Glutamatergic neuron (in vitro differentiated cells): ENCODE results near the gene TSFM. TPM values are rescaled to one million over a fixed set of nuclear protein-coding genes. Genes with fewer than 3 reads are reported as not detected.
A peak's percentile ranks its signal among the peaks of the same experiment; 100 is the strongest.
"Not testable (repeated sequence)": the region's sequence is repeated elsewhere in the genome, so short reads cannot be mapped to it uniquely, and the experiment has no call there.

Source experiments
- DNase-seq: peaks from one replicate; pipeline ENCODE4 v3.0.0; 2022
- H3K27ac Mint-ChIP-seq: one replicate; pipeline ENCODE4 v1.8.0; 2020; ENCODE audit warnings: mild to moderate bottlenecking, mixed read lengths, inconsistent platforms; ENCODE audit not compliant: unreplicated experiment
- H3K27me3 Mint-ChIP-seq: one replicate; pipeline ENCODE4 v1.8.0; 2020; ENCODE audit warnings: mild to moderate bottlenecking, moderate library complexity, mixed read lengths, inconsistent platforms; ENCODE audit not compliant: unreplicated experiment
- H3K36me3 Mint-ChIP-seq: one replicate; pipeline ENCODE4 v1.8.0; 2020; ENCODE audit warnings: mild to moderate bottlenecking, mixed read lengths, inconsistent platforms; ENCODE audit not compliant: unreplicated experiment
- H3K4me1 Mint-ChIP-seq: one replicate; pipeline ENCODE4 v1.8.0; 2020; ENCODE audit warnings: mild to moderate bottlenecking, low read depth, mixed read lengths, inconsistent platforms; ENCODE audit not compliant: unreplicated experiment
- H3K4me3 Mint-ChIP-seq: one replicate; pipeline ENCODE4 v1.8.0; 2020; ENCODE audit warnings: mild to moderate bottlenecking, mixed read lengths, inconsistent platforms; ENCODE audit not compliant: unreplicated experiment
- H3K9me3 Mint-ChIP-seq: one replicate; pipeline ENCODE4 v1.8.0; 2020; ENCODE audit warnings: mild to moderate bottlenecking, moderate library complexity, mixed read lengths, inconsistent platforms; ENCODE audit not compliant: unreplicated experiment
- CTCF ChIP-seq: fragments of 200-600 bp; sonication (generic); IDR thresholded peaks from one replicate; pipeline ENCODE4 v1.5.0; 2021; ENCODE audit not compliant: partially characterized antibody, unreplicated experiment
- total RNA-seq: library from RNA; stranded (reverse); fragmentation: NEBNext Ultra II Directional; extraction: Animal tissue kit (Norgen Biotek cat#: 25700); gene quantifications from one replicate; pipeline ENCODE4 v1.2.1, GENCODE V29; 2021; ENCODE audit not compliant: unreplicated experiment

Gene TSFM
- total RNA-seq, 1 donor from 2014 or later: 35.7 TPM

DNA sequence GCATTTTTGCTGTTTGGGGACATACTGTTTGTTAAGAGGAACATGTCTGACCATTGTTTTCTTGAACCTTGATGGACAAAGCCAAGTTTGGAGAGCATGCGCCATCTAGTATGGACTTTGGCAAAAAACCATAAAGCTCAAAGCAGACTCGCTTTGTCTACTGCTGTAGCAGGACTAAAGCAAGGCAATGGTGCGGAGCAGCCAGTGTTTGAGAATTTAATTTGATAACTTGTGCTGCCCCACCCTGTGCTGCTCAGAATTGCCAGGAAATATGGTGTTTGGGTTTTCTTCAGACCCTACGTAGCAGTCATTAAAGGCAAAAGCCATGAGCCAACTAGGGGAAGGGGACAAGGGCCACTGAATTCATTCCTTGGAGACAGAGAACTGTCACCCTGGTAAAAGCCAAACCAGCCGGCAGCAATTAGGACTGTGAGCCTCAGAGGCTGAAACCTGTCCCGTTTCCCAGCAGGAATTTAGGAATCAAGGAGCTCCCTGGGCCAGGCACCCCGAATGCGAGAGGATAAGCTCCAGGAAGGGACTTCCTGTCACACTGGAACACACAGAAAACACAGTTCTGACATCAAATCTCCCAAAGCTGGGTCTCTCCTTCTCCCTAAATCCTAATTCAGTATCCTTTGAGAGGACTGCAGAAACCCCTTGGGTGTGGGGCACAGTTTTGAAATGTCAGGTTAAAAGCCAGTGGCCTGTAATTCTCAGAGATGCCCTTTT, 34.8 kb downstream of the TSFM start:
- no peak overlapping the region for H3K4me3 Mint-ChIP-seq
- H3K36me3 Mint-ChIP-seq: no peaks in the 10 kb centered on the region
- peak overlapping the region; percentile 88 for H3K27ac Mint-ChIP-seq
- H3K4me1 Mint-ChIP-seq: peaks cover 25% of the 10 kb centered on the region
- peaks cover 8% of the 10 kb centered on the region for H3K9me3 Mint-ChIP-seq
- H3K27me3 Mint-ChIP-seq: peaks cover 10% of the 10 kb centered on the region
- DNase-seq: no peak
- no peak for TF ChIP-seq CTCF

DNA sequence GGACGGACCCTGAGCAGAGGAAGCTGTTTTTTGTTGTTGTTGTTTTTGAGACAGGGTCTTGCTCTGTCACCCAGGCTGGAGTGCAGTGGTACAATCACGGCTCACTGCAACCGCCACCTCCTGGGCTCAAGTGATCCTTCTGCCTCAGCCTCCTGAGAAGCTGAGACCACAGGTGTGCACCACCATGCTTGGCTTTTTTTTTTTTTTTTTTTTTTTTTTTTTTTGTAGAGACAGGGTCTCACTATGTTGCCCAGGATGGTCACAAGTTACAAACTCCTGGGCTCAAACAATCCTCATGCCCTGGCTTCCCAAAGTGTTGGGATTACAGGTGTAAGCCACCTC, 35.4 kb downstream of the TSFM start:
- H3K27ac Mint-ChIP-seq: peak overlapping the region; percentile 88
- not testable (repeated sequence) for H3K9me3 Mint-ChIP-seq, H3K27me3 Mint-ChIP-seq, H3K4me3 Mint-ChIP-seq, H3K36me3 Mint-ChIP-seq, DNase-seq
- H3K4me1 Mint-ChIP-seq: peaks cover 25% of the 10 kb centered on the region

GRCh38 chr12:57820119-57820518, 37.5 kb downstream of the TSFM start:
- Mint-ChIP-seq H3K9me3 (peaks cover 18% of the 10 kb centered on the region), H3K4me1 (peaks cover 25% of the 10 kb centered on the region), H3K27me3 (peaks cover 11% of the 10 kb centered on the region)
- H3K4me3 Mint-ChIP-seq, H3K36me3 Mint-ChIP-seq, DNase-seq, H3K27ac Mint-ChIP-seq: not testable (repeated sequence)

- H3K4me1 Mint-ChIP-seq: peaks cover 27% of the 10 kb centered on the region
- peaks cover 20% of the 10 kb centered on the region for H3K9me3 Mint-ChIP-seq
- H3K27ac Mint-ChIP-seq, H3K4me3 Mint-ChIP-seq, DNase-seq, H3K36me3 Mint-ChIP-seq: not testable (repeated sequence)
- peaks cover 15% of the 10 kb centered on the region for H3K27me3 Mint-ChIP-seq
These were observed 38.4 kb downstream of the TSFM start for GRCh38 chr12:57821015-57821414.

DNA sequence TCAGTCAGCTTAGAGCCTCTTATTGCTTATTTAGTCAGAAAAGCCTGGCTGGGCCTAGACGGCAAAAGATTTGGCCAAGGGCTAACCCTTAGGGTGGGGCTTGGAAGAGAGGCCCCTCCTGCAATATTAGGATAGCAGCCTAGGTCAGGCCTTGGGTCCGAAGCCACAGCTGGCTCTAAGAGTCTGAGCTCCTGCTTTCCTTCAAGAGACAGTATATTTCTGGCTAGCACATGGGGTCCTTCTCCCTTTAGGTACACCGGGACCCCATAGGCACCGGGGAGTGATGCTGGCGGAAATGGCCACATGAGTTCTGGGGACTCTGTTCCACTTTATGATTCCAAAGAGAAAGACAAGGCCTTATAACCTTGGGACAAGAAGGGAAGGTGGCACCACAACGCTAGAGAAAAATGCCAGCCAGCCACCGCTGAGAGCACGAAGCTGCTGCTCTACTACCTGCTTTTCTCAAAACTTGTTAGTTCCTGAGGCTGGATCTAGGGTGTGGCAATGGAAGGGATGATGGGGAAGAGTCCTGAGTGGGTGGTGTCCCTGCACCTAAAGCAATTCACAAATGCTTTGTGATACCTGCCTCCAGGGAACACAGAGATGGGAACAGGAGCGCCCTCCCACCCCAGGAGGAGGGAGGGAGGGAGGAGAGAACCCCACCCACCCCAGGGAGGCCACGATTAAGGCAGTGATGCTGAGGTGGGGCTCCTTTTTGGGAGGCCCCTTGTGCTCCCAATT, 39.1 kb downstream of the TSFM start:
- Mint-ChIP-seq H3K27ac (no peak overlapping the region), H3K27me3 (peaks cover 15% of the 10 kb centered on the region), H3K9me3 (peaks cover 20% of the 10 kb centered on the region), H3K36me3 (no peaks in the 10 kb centered on the region), H3K4me1 (peaks cover 22% of the 10 kb centered on the region), H3K4me3 (no peak overlapping the region)
- no peak for DNase-seq
- no peak for TF ChIP-seq CTCF

DNA sequence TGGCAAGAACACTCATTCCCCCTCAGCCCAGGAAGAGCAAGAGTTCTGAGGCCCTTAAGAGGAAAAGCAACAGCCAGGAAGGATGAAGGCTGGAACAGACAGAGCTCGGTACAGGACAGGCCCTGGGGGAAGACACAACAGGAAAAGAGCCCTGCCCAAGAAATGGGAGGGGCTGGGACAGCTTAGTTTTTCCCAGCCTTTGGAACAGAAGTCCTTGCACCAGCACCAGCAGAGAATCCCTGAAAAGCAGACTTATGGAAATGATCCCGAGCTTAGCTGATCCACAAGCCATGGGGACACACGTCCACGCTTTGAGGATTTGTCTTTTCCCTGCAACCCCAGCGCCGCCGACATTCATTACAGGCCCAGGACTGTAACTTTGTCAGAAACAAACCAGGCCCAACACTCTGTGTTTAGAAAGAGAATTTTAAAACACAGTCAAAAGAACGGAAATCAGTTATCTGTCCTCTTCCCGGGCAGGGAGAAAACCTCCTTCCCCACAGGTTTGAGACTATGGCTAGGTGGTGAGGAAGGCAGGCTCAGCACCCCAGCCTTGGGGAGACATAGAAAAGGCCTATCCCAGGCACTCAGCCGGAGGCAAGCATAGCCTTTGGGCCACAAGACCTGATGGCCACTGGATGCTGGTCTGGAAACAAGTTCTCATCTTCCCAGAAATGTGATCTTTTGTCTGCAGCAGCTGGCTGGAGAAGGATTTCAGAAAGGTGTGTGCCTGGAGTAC, 40.0 kb downstream of the TSFM start:
- Mint-ChIP-seq H3K9me3 (peaks cover 23% of the 10 kb centered on the region), H3K27me3 (peaks cover 11% of the 10 kb centered on the region), H3K36me3 (no peaks in the 10 kb centered on the region), H3K4me1 (peaks cover 18% of the 10 kb centered on the region), H3K27ac (peak overlapping the region; percentile 68), H3K4me3 (no peak overlapping the region)
- no peak for TF ChIP-seq CTCF
- DNase-seq: no peak
